Measurements from ENCODE around the gene PPP2R2B.
"Not testable (repeated sequence)": the region's sequence is repeated elsewhere in the genome, so short reads cannot be mapped to it uniquely, and the experiment has no call there.

Gene PPP2R2B

GRCh38 chr5:146643776-146644175, 234.8 kb downstream of the PPP2R2B start:
- FAIRE-seq = no peak

DNA sequence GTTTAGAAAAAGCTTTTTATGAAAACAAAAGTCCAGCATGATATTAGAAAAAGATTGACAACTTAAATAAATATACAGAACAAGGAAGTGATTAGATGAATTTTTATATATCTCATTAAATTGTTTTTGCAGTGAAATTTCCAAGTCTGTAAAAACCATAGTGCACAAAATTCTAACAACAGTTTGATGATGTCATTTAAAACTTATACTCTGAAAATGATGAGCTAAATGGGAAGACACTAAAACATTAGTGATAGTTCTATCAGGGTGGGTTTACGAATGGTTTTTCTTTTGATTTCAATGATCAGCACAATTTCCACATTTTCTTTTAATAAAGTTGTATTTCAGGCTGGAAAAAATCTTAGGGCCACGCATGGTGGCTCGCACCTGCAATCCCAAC, 236.1 kb downstream of the PPP2R2B start:
- no peak for FAIRE-seq

DNA sequence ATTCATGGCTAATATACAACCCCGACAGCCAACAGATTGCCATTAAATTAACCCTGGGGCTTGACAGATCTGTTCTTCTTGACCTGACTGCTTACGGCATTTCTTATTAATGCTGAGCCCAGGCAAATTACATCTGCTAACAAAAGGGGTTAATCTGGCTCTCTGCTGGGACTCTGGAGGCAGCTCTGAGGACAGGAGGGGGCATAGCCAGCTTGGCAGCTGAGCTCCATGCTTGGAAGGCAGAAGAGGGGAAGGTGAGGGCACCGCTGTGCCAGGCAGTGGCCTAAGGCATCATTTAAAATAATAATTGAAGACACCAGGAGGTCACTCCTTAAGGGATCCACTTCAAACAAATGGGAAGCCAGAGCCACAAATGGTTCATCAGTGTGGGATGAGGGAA, 236.6 kb downstream of the PPP2R2B start:
- FAIRE-seq = no peak

- FAIRE-seq = no peak
Observed at GRCh38 chr5:146640285-146640896, 238.2 kb downstream of the PPP2R2B start.

GRCh38 chr5:146635443-146635842, 243.1 kb downstream of the PPP2R2B start:
- no peak for FAIRE-seq

DNA sequence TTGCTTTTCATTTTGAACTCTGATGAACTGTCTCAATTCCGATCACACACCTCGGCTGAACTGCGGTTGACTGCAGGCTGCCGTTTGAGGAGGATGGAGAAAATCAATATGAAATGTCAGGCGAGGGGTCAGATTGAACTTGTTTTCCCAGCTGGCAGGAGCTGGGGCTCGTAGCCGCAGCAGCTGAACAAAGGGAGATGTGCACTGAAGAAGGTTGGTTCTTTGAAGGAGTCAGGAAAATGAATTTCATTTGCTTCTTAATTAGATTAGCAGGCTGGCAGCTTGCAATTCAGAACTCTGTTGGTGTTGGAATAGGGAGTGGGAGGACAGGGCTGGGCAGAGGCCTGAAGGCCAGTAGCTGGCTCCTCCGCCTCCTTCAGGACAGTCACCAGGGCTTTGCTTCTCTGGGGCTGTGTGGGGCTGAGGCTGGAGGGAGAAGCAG, 245.2 kb downstream of the PPP2R2B start:
- FAIRE-seq = no peak

- FAIRE-seq = no peak
Observed at GRCh38 chr5:146632620-146633322, 245.8 kb downstream of the PPP2R2B start.

GRCh38 chr5:146630472-146630871, 248.1 kb downstream of the PPP2R2B start:
- FAIRE-seq = no peak

- no peak for FAIRE-seq
Observed at GRCh38 chr5:146628950-146629349, 249.6 kb downstream of the PPP2R2B start.

DNA sequence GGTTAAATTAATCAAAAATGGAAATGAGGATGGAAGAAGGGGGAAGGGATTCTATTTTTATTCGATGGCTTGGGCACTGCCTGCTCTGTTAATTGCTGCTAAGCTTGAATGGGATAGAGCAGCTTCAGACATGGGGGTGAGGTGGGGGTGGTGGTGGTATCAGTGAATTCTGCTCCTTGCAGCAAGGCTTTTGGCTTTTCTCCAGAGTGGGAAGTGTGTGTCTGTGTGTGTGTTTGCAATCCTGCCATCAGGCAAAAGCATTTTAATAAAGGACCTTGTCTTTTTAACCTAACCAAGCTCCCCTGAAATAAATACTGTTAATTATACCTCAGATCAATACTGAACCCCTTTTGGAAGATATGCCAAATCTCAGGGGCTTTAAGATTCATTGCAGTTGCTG, 251.6 kb downstream of the PPP2R2B start:
- no peak for FAIRE-seq

DNA sequence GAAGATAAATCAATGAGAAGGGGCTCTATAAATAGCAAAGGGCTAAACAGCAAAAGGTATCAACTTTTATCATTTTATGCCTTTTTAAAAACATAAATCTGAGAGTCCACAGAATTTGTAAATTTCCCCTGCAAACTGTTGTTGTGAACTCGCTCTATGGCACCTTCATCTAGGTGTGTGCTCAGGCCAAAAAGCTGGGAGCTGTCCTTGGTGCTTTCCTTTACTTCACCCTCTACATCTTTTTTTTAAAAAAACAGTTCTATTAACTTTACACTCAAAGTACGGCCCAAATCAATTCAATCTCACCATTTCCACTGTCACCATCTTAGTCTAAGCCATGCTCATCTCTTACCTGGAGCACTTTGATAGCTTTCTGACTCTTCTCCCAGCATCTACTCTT, 254.4 kb downstream of the PPP2R2B start:
- no peak for FAIRE-seq

GRCh38 chr5:146623666-146624065, 254.9 kb downstream of the PPP2R2B start:
- no peak for FAIRE-seq

DNA sequence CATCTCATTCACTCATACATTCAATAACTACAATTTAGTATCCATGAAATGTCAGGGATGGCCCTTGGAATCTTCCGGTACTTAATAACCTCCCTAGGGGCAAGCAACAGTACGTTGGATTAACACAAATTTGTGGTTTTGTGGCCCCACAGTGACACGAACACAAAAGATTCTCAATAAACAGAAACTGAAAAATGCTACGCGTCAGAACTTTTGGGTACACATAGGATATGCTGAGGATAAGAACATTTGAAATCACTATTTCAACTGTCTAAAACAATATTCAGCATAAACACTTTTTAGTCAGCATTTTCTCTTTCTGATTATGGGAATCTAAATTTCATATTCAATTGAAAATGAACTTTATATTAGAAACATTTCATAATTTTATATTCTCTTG, 255.5 kb downstream of the PPP2R2B start:
- no peak for FAIRE-seq

DNA sequence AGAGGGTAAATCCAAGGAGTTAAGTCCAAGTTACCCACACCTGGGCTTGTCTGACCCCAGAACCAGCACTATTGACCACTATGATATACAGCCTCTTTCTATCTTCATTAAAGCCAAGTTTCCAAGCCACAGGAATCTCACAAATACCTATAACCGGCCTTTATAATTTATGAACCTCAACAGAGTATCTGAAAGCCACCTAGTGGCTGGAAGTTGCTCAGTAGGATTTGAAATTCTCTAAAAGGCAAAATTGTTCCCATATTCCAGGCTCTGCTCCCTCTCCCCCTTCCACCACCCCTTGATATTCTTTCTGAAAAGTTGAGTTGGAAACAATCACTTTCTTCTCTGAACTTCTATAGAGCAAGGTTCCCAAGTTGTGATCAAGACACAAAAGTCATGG, 256.2 kb downstream of the PPP2R2B start:
- FAIRE-seq = no peak

DNA sequence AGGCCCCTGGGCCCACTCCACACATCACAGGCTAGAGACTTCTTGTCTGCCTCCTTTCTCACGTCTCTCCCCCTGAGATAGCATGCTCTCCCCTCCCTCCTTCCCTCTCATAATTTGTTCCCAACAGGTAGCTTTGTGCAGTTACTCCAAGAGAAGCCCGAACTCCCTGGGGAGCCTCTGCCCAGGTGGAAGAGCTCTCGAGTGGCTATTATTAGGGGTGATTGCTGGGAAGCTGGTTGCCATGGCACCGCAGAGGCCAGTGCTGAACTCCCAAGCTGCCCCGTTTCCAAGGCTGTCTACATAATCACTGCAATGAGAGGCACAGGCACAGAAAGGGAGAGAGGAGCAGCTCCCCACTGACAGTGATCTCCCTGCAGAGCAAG, 257.9 kb downstream of the PPP2R2B start:
- no peak for FAIRE-seq

DNA sequence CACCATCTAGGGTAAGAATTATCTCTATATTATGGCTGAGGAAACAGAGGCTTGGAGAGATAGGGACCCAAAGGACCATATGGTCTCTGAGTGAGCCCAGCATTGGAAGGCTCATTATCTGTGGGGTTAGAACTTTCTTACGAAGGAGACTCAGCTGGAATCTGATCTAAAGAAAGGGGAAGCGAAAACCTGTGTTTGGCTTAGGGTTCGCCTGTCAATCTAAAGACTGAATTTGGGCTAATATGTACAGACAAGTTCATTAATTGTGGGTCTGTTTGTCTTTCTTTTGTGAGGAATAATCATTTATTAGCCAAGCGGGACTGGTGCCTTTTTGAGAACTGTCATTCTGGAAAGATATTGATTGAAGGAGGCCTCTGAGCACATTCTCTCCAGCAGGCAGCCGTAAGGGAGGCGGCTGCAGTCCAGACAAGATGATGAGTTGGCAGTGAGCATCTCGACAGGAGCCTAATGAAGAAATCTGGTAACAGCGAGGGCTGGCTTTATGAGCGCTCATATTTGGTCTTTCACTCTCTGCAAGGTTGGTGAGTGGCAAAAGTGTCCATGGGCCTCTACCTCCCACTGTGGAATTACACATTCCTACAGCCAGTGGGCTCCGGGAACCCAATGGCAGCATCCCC, 258.4 kb downstream of the PPP2R2B start:
- no peak for FAIRE-seq

GRCh38 chr5:146618434-146618833, 260.1 kb downstream of the PPP2R2B start:
- no peak for FAIRE-seq

DNA sequence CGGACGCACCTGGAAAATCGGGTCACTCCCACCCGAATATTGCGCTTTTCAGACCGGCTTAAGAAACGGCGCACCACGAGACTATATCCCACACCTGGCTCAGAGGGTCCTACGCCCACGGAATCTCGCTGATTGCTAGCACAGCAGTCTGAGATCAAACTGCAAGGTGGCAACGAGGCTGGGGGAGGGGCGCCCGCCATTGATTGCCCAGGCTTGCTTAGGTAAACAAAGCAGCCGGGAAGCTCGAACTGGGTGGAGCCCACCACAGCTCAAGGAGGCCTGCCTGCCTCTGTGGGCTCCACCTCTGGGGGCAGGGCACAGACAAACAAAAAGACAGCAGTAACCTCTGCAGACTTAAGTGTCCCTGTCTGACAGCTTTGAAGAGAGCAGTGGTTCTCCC, 268.8 kb downstream of the PPP2R2B start:
- FAIRE-seq = not testable (repeated sequence)

DNA sequence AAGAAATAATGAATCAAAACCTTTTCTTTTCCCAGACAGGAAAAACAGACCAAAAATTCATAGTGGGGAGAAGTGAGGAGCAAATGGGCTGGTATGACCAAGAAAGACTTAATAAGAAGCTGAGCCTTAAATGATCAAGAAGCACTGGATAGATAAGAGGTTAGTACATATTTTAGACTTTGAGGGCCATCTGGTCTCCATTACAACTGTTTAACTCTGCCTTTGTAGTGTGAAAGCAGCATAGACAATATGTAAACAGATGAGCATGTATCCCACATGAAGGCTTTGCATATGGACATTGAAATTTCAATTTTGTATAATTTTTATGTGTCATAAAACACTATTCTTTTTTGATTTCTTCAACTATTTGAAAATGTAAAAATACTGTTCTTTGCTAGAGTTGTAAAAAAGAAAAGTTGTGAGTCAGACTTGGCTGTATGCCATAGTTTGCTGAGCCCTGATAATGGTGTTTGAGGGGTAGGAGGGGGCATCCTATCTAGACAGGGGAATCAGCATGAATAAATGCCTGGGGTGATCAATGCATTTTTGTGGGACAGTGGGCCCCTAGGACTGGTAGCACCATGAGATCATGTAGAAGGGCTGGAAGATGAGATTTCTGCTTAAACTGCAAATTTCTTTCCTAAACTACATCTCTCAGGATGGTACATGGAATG, 270.8 kb downstream of the PPP2R2B start:
- no peak for FAIRE-seq

GRCh38 chr5:146606893-146607292, 271.7 kb downstream of the PPP2R2B start:
- no peak for FAIRE-seq

DNA sequence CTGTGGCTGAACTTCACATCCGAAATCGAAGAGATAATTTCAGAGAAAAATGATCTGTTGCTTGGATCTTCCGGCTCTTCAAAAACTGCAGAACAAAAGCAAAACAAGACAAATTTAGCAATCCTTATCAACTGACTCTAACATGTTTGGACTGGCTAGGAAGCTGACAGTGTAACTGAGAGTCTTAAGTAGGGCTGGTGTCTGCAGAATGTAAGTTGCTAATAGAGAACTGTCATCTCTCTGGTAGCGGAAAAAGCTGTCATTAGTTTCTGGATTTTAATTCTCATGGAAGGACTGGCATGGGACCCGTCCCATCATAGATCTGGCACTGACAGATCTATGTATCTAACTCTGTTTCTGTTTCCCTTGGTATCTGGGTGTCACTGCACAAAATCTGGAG, 278.2 kb downstream of the PPP2R2B start:
- no peak for FAIRE-seq

DNA sequence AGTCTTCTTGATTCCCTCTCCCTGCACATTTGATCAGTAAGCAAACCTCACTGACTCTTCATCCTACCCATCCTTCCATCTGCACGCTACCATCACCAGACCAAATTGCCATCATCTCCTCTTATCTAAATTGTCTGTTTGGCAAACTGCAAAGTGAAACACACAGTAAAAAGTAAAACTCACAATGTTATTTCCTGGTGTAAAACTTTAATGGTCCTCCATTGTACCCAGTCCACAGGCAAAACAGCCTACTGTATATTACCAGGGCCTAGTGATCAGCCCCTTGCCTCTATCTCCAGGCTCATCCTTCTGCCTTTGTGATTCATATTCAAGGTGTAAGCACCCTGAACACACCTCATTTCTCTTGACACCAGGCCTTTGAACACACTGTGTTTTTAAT, 279.3 kb downstream of the PPP2R2B start:
- FAIRE-seq = no peak

DNA sequence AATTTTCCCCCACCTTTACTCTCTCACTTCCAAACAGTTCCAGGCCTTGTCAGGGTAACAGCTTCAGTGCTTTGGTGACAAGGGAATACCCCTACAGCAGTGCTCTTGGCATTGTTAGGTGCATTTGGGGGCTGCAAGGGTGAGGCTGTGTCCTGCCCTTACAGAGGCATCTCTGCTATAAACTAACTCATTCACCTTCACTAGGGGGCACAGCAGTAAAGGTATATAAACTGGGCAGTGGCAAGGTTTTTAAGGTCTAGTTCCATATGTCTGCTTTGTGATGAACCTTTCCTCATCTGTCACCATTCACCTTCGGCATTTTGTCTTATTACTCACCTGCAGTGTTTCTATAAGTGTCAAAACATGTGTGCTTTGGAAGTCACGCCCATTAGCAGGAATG, 283.5 kb downstream of the PPP2R2B start:
- no peak for FAIRE-seq

DNA sequence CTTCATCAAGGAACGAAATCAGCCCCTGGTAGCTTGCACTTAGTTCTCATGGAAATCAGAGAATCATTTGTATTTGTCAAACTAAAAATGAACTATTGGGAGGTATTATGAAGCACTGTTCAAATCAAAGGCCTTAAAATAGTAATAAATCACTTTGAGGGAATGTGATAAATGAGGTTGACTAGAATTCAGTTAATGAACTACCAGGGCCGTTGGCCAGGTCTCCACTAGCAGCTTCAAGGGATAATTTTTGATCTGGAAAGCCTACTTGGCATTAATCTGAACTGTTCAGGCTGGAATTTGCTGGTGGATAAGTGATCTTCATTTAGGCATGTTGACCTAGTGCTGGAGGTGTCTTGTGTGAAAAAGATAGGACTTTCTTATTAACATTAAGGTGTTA, 286.2 kb downstream of the PPP2R2B start:
- FAIRE-seq = no peak

All from endometrium (tissue), 2 donors.